Neural progenitor cell (in vitro differentiated cells): ENCODE measurements around the gene PHF19. TPM values are rescaled to one million over a fixed set of nuclear protein-coding genes. Genes with fewer than 3 reads are reported as not detected.

ENCODE experiments used
- DNase-seq: peaks from one replicate; pipeline ENCODE4 v3.0.0-alpha.2; 2016; ENCODE audit warnings: low spot score
- H2AFZ ChIP-seq: fragments of 200-600 bp; sonication (generic); replicated peaks from 2 replicates; pipeline ENCODE4 v1.6.1; 2016; ENCODE audit warnings: antibody characterized with exemption
- H3F3A ChIP-seq: fragments of 200-600 bp; sonication (generic); 2 replicates; pipeline ENCODE4 v1.6.1; 2016; ENCODE audit warnings: antibody characterized with exemption, low read depth
- H3K27ac ChIP-seq: fragments of 200-600 bp; sonication (generic); 2 replicates; pipeline ENCODE4 v1.5.1; 2016; ENCODE audit warnings: mild to moderate bottlenecking
- H3K27me3 ChIP-seq: fragments of 200-600 bp; sonication (generic); 2 replicates; pipeline ENCODE4 v1.6.1; 2016; ENCODE audit warnings: mild to moderate bottlenecking, moderate library complexity
- H3K36me3 ChIP-seq: fragments of 200-600 bp; sonication (generic); 2 replicates; pipeline ENCODE4 v1.5.1; 2016
- H3K4me1 ChIP-seq: fragments of 200-600 bp; sonication (generic); 2 replicates; pipeline ENCODE4 v1.6.1; 2016; ENCODE audit warnings: mixed run types
- H3K4me2 ChIP-seq: fragments of 200-600 bp; sonication (generic); 2 replicates; pipeline ENCODE4 v1.6.1; 2016
- H3K4me3 ChIP-seq: fragments of 200-600 bp; sonication (generic); 2 replicates; pipeline ENCODE4 v1.5.1; 2016
- H3K79me2 ChIP-seq: fragments of 200-600 bp; sonication (generic); 2 replicates; pipeline ENCODE4 v1.6.1; 2016; ENCODE audit warnings: low read depth
- H3K9ac ChIP-seq: fragments of 200-600 bp; sonication (generic); 2 replicates; pipeline ENCODE4 v1.6.1; 2016
- H3K9me3 ChIP-seq: fragments of 200-600 bp; sonication (generic); 2 replicates; pipeline ENCODE4 v1.5.1; 2016; ENCODE audit warnings: low read depth
- H4K20me1 ChIP-seq: fragments of 200-600 bp; sonication (generic); 2 replicates; pipeline ENCODE4 v1.6.1; 2016; ENCODE audit warnings: low read depth
- H3K27ac Mint-ChIP-seq: 3 replicates; pipeline ENCODE4 v1.8.0; 2021; ENCODE audit warnings: mixed read lengths
- H3K27me3 Mint-ChIP-seq: 2 replicates; pipeline ENCODE4 v1.8.0; 2022; ENCODE audit warnings: low read depth, mild to moderate bottlenecking, inconsistent platforms, moderate library complexity, mixed read lengths; ENCODE audit not compliant: insufficient read depth
- H3K36me3 Mint-ChIP-seq: 3 replicates; pipeline ENCODE4 v1.8.0; 2021; ENCODE audit warnings: mixed read lengths
- H3K4me1 Mint-ChIP-seq: 3 replicates; pipeline ENCODE4 v1.8.0; 2021; ENCODE audit warnings: mixed read lengths
- H3K4me3 Mint-ChIP-seq: 3 replicates; pipeline ENCODE4 v1.8.0; 2021; ENCODE audit warnings: mild to moderate bottlenecking, moderate library complexity, mixed read lengths
- H3K9me3 Mint-ChIP-seq: 3 replicates; pipeline ENCODE4 v1.8.0; 2020; ENCODE audit warnings: mixed read lengths
- CTCF ChIP-seq: fragments of 200-600 bp; sonication (generic); IDR thresholded peaks from 2 replicates; pipeline ENCODE4 v1.5.1; 2017; ENCODE audit warnings: antibody characterized with exemption, mild to moderate bottlenecking
- EZH2 ChIP-seq: fragments of 200-600 bp; sonication (generic); IDR thresholded peaks from 2 replicates; pipeline ENCODE4 v1.6.1; 2017; ENCODE audit warnings: antibody characterized with exemption, mild to moderate bottlenecking, moderate library complexity
- EZH2phosphoT487 ChIP-seq: fragments of 200-600 bp; sonication (generic); IDR thresholded peaks from 2 replicates; pipeline ENCODE4 v1.6.1; 2017; ENCODE audit warnings: antibody characterized with exemption
- total RNA-seq: library from RNA; depleted of rRNA; stranded (reverse); fragments of >200 nt; gene quantifications from 2 replicates; pipeline ENCODE4 v1.2.3, GENCODE V29; 2015; ENCODE audit warnings: low replicate concordance

PHF19 gene
- total RNA-seq, 1 donor from 2014 or later, result 45.1 TPM

GRCh38 chr9:120879446-120879845 is 2.5 kb upstream of the PHF19 start:
- Histone ChIP-seq H3K27me3 (peaks cover 17% of the 10 kb centered on the region), H3K9me3 (no peaks in the 10 kb centered on the region), H3K4me1 (peaks cover 18% of the 10 kb centered on the region), H4K20me1 (no peaks in the 10 kb centered on the region), H3K4me3 (no peak overlapping the region), H3K27ac (no peak overlapping the region), H3K4me2 (no peak overlapping the region), H3K36me3 (no peaks in the 10 kb centered on the region), H2AFZ (no peak overlapping the region), H3K79me2 (no peaks in the 10 kb centered on the region), H3K9ac (no peak overlapping the region), H3F3A (peaks cover 45% of the 10 kb centered on the region)
- TF ChIP-seq EZH2 (no peak), CTCF (no peak), EZH2phosphoT487 (no peak)
- H3K27ac Mint-ChIP-seq, result no peak overlapping the region
- H3K36me3 Mint-ChIP-seq, result peaks cover 6% of the 10 kb centered on the region
- peaks cover 30% of the 10 kb centered on the region for H3K4me1 Mint-ChIP-seq
- H3K4me3 Mint-ChIP-seq, result no peak overlapping the region
- peaks cover 2% of the 10 kb centered on the region for H3K9me3 Mint-ChIP-seq
- DNase-seq, result no peak
- H3K27me3 Mint-ChIP-seq, result peaks cover 10% of the 10 kb centered on the region

DNA sequence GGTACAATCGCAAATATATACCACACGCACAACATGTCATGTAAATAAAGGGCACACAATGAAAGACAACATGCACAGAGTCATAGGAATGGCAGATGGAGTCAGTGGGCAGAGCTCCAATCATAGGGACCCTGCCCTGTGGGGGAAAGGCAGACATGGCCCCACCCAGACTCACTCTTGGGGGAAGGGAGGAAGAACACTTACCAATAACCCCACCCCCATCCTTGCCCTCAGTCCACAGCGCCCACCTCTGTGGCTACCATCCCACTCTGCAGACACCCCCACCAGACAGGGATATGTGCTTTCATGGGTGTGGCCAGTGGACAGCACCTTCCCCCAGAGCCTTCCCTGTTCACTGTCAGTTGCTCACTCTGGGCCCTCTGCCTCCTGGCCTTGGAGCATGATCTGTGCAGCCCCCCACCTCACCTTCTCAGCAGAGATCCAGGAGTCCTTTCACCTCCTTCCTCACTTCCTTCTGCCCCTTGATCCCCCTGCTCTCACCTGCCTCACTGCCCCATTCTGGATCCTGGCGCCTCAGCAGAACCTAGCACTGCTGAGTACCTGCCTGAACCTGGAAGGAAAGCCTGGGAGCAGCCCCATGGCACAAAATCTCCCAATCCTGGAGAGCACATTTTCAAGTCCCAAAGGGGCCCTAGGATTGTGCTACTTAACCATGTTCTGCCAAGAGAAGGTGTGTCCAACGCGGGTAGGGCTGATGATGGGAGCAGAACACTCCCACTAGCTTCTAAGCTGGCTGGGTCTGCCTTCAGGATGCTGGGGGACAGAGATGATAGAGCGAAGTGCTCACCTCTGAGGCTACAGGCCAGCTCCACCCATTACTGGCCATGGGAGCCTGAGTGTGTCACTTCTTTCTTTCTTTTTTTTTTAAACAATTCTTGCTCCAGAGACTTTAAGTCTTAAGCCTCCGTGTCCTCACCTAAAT is 1.5 kb upstream of the PHF19 start:
- no peak for DNase-seq
- Mint-ChIP-seq H3K4me1 (peaks cover 30% of the 10 kb centered on the region), H3K9me3 (peaks cover 2% of the 10 kb centered on the region), H3K27ac (no peak overlapping the region), H3K27me3 (peaks cover 8% of the 10 kb centered on the region), H3K36me3 (peaks cover 11% of the 10 kb centered on the region), H3K4me3 (peak overlapping the region; percentile 89)
- H3K36me3 ChIP-seq, result no peaks in the 10 kb centered on the region
- H4K20me1 ChIP-seq, result no peaks in the 10 kb centered on the region
- peaks cover 17% of the 10 kb centered on the region for H3K27me3 ChIP-seq
- H3K9me3 ChIP-seq, result no peaks in the 10 kb centered on the region
- no peak overlapping the region for H3K4me3 ChIP-seq
- H3K27ac ChIP-seq, result no peak overlapping the region
- H3K79me2 ChIP-seq, result no peaks in the 10 kb centered on the region
- H3F3A ChIP-seq, result peaks cover 45% of the 10 kb centered on the region
- peak overlapping the region; percentile 36 for H3K4me2 ChIP-seq
- H2AFZ ChIP-seq, result no peak overlapping the region
- TF ChIP-seq EZH2phosphoT487 (no peak), CTCF (no peak), EZH2 (no peak)
- no peak overlapping the region for H3K9ac ChIP-seq
- peaks cover 18% of the 10 kb centered on the region for H3K4me1 ChIP-seq

- Mint-ChIP-seq H3K4me3 (peak overlapping the region; percentile 89), H3K27me3 (peaks cover 8% of the 10 kb centered on the region), H3K4me1 (peaks cover 30% of the 10 kb centered on the region), H3K36me3 (peaks cover 16% of the 10 kb centered on the region), H3K9me3 (peaks cover 2% of the 10 kb centered on the region), H3K27ac (peak overlapping the region; percentile 77)
- Histone ChIP-seq H4K20me1 (no peaks in the 10 kb centered on the region), H3K36me3 (no peaks in the 10 kb centered on the region), H3K9ac (no peak overlapping the region), H3K4me3 (peak overlapping the region; percentile 92), H3K4me1 (peaks cover 18% of the 10 kb centered on the region), H3K9me3 (no peaks in the 10 kb centered on the region), H3F3A (peaks cover 45% of the 10 kb centered on the region), H2AFZ (peak overlapping the region; percentile 82), H3K27me3 (peaks cover 17% of the 10 kb centered on the region), H3K4me2 (peak overlapping the region; percentile 92), H3K27ac (no peak overlapping the region), H3K79me2 (no peaks in the 10 kb centered on the region)
- DNase-seq, result peak; percentile 83
- TF ChIP-seq EZH2phosphoT487, result no peak
- no peak for TF ChIP-seq CTCF
- TF ChIP-seq EZH2, result no peak
These were observed 467 bp upstream of the PHF19 start for GRCh38 chr9:120877276-120878034.
